Measurements from ENCODE around the gene H1-8. TPM values are rescaled to one million over a fixed set of nuclear protein-coding genes. Genes with fewer than 3 reads are reported as not detected.

H1-8 gene
- total RNA-seq, 4 donors from 2014 or later = not detected

- no peak for DNase-seq (ENCODE audit: extremely low spot score)
- Histone ChIP-seq H3K27ac (replicated peaks in 1 of 4) (peak overlapping the region; percentile 76 to 83 (median 80)), H3K4me1 (peaks cover 84 to 100% (median 98%) of the 10 kb centered on the region in 4 donors)
Observed at GRCh38 chr3:129596194-129597086, 53.5 kb downstream of the H1-8 start.

GRCh38 chr3:129597087-129597999 is 54.4 kb downstream of the H1-8 start:
- 56% methylated on average over 24 of the region's 31 CpGs for WGBS
- H3K27ac ChIP-seq (replicated peaks in 1 of 4) = peak overlapping the region; percentile 76 to 83 (median 80)
- H3K9me3 ChIP-seq = no peaks in the 10 kb centered on the region
- peak overlapping the region; percentile 15 to 47 (median 24) for H3K4me3 ChIP-seq
- peaks cover 84 to 100% (median 98%) of the 10 kb centered on the region in 4 donors for H3K4me1 ChIP-seq
- H3K36me3 ChIP-seq = peaks cover 0 to 13% (median 0%) of the 10 kb centered on the region in 4 donors
- TF ChIP-seq EP300 (IDR thresholded peaks at IDR 0.05) = no peak
- TF ChIP-seq POLR2A (IDR thresholded peaks at IDR 0.05; ENCODE audit: low read depth) = no peak
- no peak for TF ChIP-seq CTCF (IDR thresholded peaks at IDR 0.05)
- TF ChIP-seq POLR2AphosphoS5 (IDR thresholded peaks at IDR 0.05) = no peak
- no peak for DNase-seq (ENCODE audit: extremely low spot score)
- intact Hi-C loops (cut with DNase I) = no loop called here
- no peaks in the 10 kb centered on the region for H3K27me3 ChIP-seq

More at GRCh38 chr3:129596194-129597086, 53.5 kb downstream of the H1-8 start:
- Histone ChIP-seq H3K9me3 (no peaks in the 10 kb centered on the region), H3K27me3 (no peaks in the 10 kb centered on the region), H3K36me3 (peaks cover 0 to 9% (median 0%) of the 10 kb centered on the region in 4 donors), H3K4me3 (peak overlapping the region; percentile 15 to 47 (median 24))
- TF ChIP-seq POLR2AphosphoS5 (IDR thresholded peaks at IDR 0.05) (peak; percentile 60 to 67), CTCF (IDR thresholded peaks at IDR 0.05) (no peak)
- intact Hi-C loops (cut with DNase I) = no loop called here
- 31% methylated on average over 6 of the region's 27 CpGs for WGBS

- Histone ChIP-seq H3K4me1 (peaks cover 87 to 100% (median 99%) of the 10 kb centered on the region in 4 donors), H3K36me3 (peaks cover 0 to 16% (median 0%) of the 10 kb centered on the region in 4 donors), H3K4me3 (peak overlapping the region; percentile 5 to 47 (median 22)), H3K27me3 (no peaks in the 10 kb centered on the region), H3K9me3 (no peaks in the 10 kb centered on the region), H3K27ac (replicated peaks in 1 of 4) (peak overlapping the region; percentile 76 to 83 (median 80))
- DNase-seq (ENCODE audit: extremely low spot score) = no peak
- intact Hi-C loops (cut with DNase I) = no loop called here
- TF ChIP-seq POLR2A (IDR thresholded peaks at IDR 0.05; ENCODE audit: low read depth) = no peak
- no peak for TF ChIP-seq EP300 (IDR thresholded peaks at IDR 0.05)
- TF ChIP-seq POLR2AphosphoS5 (IDR thresholded peaks at IDR 0.05) = no peak
- TF ChIP-seq CTCF (IDR thresholded peaks at IDR 0.05) = no peak
- 69% methylated on average over 5 of the region's 5 CpGs for WGBS
Observed at GRCh38 chr3:129598000-129598381, 55.0 kb downstream of the H1-8 start.

- no peak overlapping the region for H3K4me3 ChIP-seq
- WGBS = 82% methylated on average over 10 of the region's 11 CpGs
- TF ChIP-seq POLR2A (IDR thresholded peaks at IDR 0.05; ENCODE audit: low read depth) (no peak), CTCF (IDR thresholded peaks at IDR 0.05) (no peak), POLR2AphosphoS5 (IDR thresholded peaks at IDR 0.05) (no peak)
- H3K27ac ChIP-seq (replicated peaks in 1 of 4) = peak overlapping the region; percentile 76 to 83 (median 80)
- DNase-seq (ENCODE audit: extremely low spot score) = no peak
- peaks cover 83 to 100% (median 99%) of the 10 kb centered on the region in 4 donors for H3K4me1 ChIP-seq
- intact Hi-C loops (cut with DNase I) = no loop called here
- H3K36me3 ChIP-seq = peaks cover 0 to 16% (median 0%) of the 10 kb centered on the region in 4 donors
- no peaks in the 10 kb centered on the region for H3K27me3 ChIP-seq
- H3K9me3 ChIP-seq = no peaks in the 10 kb centered on the region
Observed at GRCh38 chr3:129598484-129598883, 55.5 kb downstream of the H1-8 start.
